Measurements from ENCODE around the gene SLC2A1.
A peak's percentile ranks its signal among the peaks of the same experiment; 100 is the strongest.

GRCh38 chr1:42937141-42937696 is 21.4 kb downstream of the SLC2A1 start:
- TF ChIP-seq CTCF (conservative IDR thresholded peaks at IDR 0.05 in 1 of 2, IDR thresholded peaks at IDR 0.05 in 1 of 2; ENCODE audit: extremely low read depth in 1 of 2, insufficient read depth in 1 of 2, low read depth in 1 of 2, low read length in 2 of 2): peak in 1 of 2 donors; percentile 40
- no peak for TF ChIP-seq EZH2 (IDR thresholded peaks at IDR 0.05; ENCODE audit: borderline replicate concordance, low read length)
